ENCODE results near the gene IER5.
"Not testable (repeated sequence)": the region's sequence is repeated elsewhere in the genome, so short reads cannot be mapped to it uniquely, and the experiment has no call there.

IER5 gene

GRCh38 chr1:181088079-181089016 is at the start of gene IER5:
Gene IER5, plus strand, starts transcription at chr1:181088700. Its CDS starts 203 bp downstream, at chr1:181088903.
- peak; percentile 92 to 93 for DNase-seq (ENCODE audit: low read depth in 2 of 2)

- DNase-seq (ENCODE audit: low read depth in 2 of 2), result no peak
Observed at GRCh38 chr1:181040284-181040865, 48.1 kb upstream of the IER5 start.

- DNase-seq (ENCODE audit: low read depth in 2 of 2), result no peak
Observed at GRCh38 chr1:181043025-181043888, 45.2 kb upstream of the IER5 start.

- no peak for DNase-seq (ENCODE audit: low read depth in 2 of 2)
Observed at GRCh38 chr1:181044449-181044966, 44.0 kb upstream of the IER5 start.

- DNase-seq (ENCODE audit: low read depth in 2 of 2), result not testable (repeated sequence)
Observed at GRCh38 chr1:181045946-181046345, 42.6 kb upstream of the IER5 start.

- DNase-seq (ENCODE audit: low read depth in 2 of 2), result no peak
Observed at GRCh38 chr1:181049378-181049777, 39.1 kb upstream of the IER5 start.

- DNase-seq (ENCODE audit: low read depth in 2 of 2), result no peak
Observed at GRCh38 chr1:181050922-181051321, 37.6 kb upstream of the IER5 start.

GRCh38 chr1:181056560-181056959 is 31.9 kb upstream of the IER5 start:
- DNase-seq (ENCODE audit: low read depth in 2 of 2), result no peak

GRCh38 chr1:181057079-181057478 is 31.4 kb upstream of the IER5 start:
- no peak for DNase-seq (ENCODE audit: low read depth in 2 of 2)

- DNase-seq (ENCODE audit: low read depth in 2 of 2), result no peak
Observed at GRCh38 chr1:181059435-181059834, 29.1 kb upstream of the IER5 start.

GRCh38 chr1:181060066-181060465 is 28.4 kb upstream of the IER5 start:
- DNase-seq (ENCODE audit: low read depth in 2 of 2), result no peak

GRCh38 chr1:181060947-181061346 is 27.6 kb upstream of the IER5 start:
- not testable (repeated sequence) for DNase-seq (ENCODE audit: low read depth in 2 of 2)

GRCh38 chr1:181061487-181061886 is 27.0 kb upstream of the IER5 start:
- no peak for DNase-seq (ENCODE audit: low read depth in 2 of 2)

- DNase-seq (ENCODE audit: low read depth in 2 of 2), result no peak
Observed at GRCh38 chr1:181061891-181062835, 26.3 kb upstream of the IER5 start.

- DNase-seq (ENCODE audit: low read depth in 2 of 2), result no peak
Observed at GRCh38 chr1:181062836-181063428, 25.6 kb upstream of the IER5 start.

GRCh38 chr1:181064011-181064623 is 24.4 kb upstream of the IER5 start:
- no peak for DNase-seq (ENCODE audit: low read depth in 2 of 2)

- no peak for DNase-seq (ENCODE audit: low read depth in 2 of 2)
Observed at GRCh38 chr1:181064702-181065101, 23.8 kb upstream of the IER5 start.

- no peak for DNase-seq (ENCODE audit: low read depth in 2 of 2)
Observed at GRCh38 chr1:181073638-181074037, 14.9 kb upstream of the IER5 start.

GRCh38 chr1:181075766-181076350 is 12.6 kb upstream of the IER5 start:
- no peak for DNase-seq (ENCODE audit: low read depth in 2 of 2)

GRCh38 chr1:181076852-181077251 is 11.6 kb upstream of the IER5 start:
- no peak for DNase-seq (ENCODE audit: low read depth in 2 of 2)

All from activated CD8-positive, alpha-beta memory T cell treated with anti-CD3 and anti-CD28 coated beads for 4 hours (primary cell).